ENCODE measurements around the gene ITGAD. TPM values are rescaled to one million over a fixed set of nuclear protein-coding genes. Genes with fewer than 3 reads are reported as not detected.

Gene ITGAD
- total and polyA plus RNA-seq, 11 donors = 0.41 to 0.80 TPM; not detected in 9

GRCh38 chr16:31428638-31429247 is 35.6 kb downstream of the ITGAD start:
- Histone ChIP-seq H3K27ac (peak overlapping the region; percentile 86 to 100 (median 95)), H3K9me3 (no peaks in the 10 kb centered on the region), H3K4me3 (peak overlapping the region in 5 of 12 donors; percentile 59 to 72 (median 63)), H3K36me3 (peaks cover 0 to 10% (median 0%) of the 10 kb centered on the region in 9 donors), H3K27me3 (no peaks in the 10 kb centered on the region), H3K4me1 (peaks cover 0 to 56% (median 13%) of the 10 kb centered on the region in 12 donors)
- DNase-seq (no peak), ATAC-seq (peak in 2 of 4 donors; percentile 25 to 38)
- intact Hi-C loops (cut with DNase I) = loop anchor here in 1 of 10 donors (10.0 kb wide), 1 partner anchor 234 kb away; no protein-coding TSS in a partner anchor
- TF ChIP-seq CTCF (IDR thresholded peaks at IDR 0.05) (no peak), POLR2A (IDR thresholded peaks at IDR 0.05) (no peak)
- 43 to 49% (median 46%) methylated on average over 7 of the region's 7 CpGs for WGBS, 4 donors

GRCh38 chr16:31429314-31429713 is 36.2 kb downstream of the ITGAD start:
- peaks cover 0 to 10% (median 0%) of the 10 kb centered on the region in 9 donors for H3K36me3 ChIP-seq
- peaks cover 0 to 56% (median 13%) of the 10 kb centered on the region in 12 donors for H3K4me1 ChIP-seq
- ATAC-seq = peak; percentile 53 to 81 (median 62)
- TF ChIP-seq CTCF (IDR thresholded peaks at IDR 0.05) (no peak), POLR2A (IDR thresholded peaks at IDR 0.05) (no peak)
- H3K27ac ChIP-seq = peak overlapping the region; percentile 86 to 100 (median 95)
- H3K4me3 ChIP-seq = peak overlapping the region in 2 of 12 donors; percentile 7 to 63
- 8 to 19% (median 10%) methylated on average over 1 of the region's 1 CpG for WGBS, 4 donors
- H3K9me3 ChIP-seq = no peaks in the 10 kb centered on the region
- H3K27me3 ChIP-seq = no peaks in the 10 kb centered on the region
- intact Hi-C loops (cut with DNase I) = loop anchor here in 1 of 10 donors (10.0 kb wide), 1 partner anchor 235 kb away; no protein-coding TSS in a partner anchor
- peak in 4 of 5 donors; percentile 44 to 62 (median 48) for DNase-seq

- no peak for DNase-seq
- Histone ChIP-seq H3K4me1 (peaks cover 0 to 56% (median 13%) of the 10 kb centered on the region in 12 donors), H3K4me3 (no peak overlapping the region), H3K27me3 (no peaks in the 10 kb centered on the region), H3K9me3 (no peaks in the 10 kb centered on the region), H3K27ac (peak overlapping the region; percentile 86 to 100 (median 95)), H3K36me3 (peaks cover 0 to 10% (median 0%) of the 10 kb centered on the region in 9 donors)
- intact Hi-C loops (cut with DNase I) = loop anchor here in 1 of 10 donors (10.0 kb wide), 1 partner anchor 235 kb away; no protein-coding TSS in a partner anchor
- ATAC-seq = peak in 1 of 4 donors; percentile 34
- TF ChIP-seq POLR2A (IDR thresholded peaks at IDR 0.05) (no peak), CTCF (IDR thresholded peaks at IDR 0.05) (no peak)
- whole genome bisulfite sequencing, 4 donors = 57 to 74% (median 64%) methylated on average over 3 of the region's 3 CpGs
Measured at GRCh38 chr16:31429796-31430195, 36.7 kb downstream of the ITGAD start.

GRCh38 chr16:31430380-31431052 is 37.4 kb downstream of the ITGAD start:
- peaks cover 0 to 52% (median 13%) of the 10 kb centered on the region in 12 donors for H3K4me1 ChIP-seq
- ATAC-seq (no peak), DNase-seq (no peak)
- H3K4me3 ChIP-seq = no peak overlapping the region
- TF ChIP-seq CTCF (IDR thresholded peaks at IDR 0.05) = no peak
- TF ChIP-seq POLR2A (IDR thresholded peaks at IDR 0.05) = no peak
- H3K36me3 ChIP-seq = peaks cover 0 to 8% (median 0%) of the 10 kb centered on the region in 9 donors
- H3K27me3 ChIP-seq = no peaks in the 10 kb centered on the region
- H3K9me3 ChIP-seq = no peaks in the 10 kb centered on the region
- intact Hi-C loops (cut with DNase I) = no loop called here
- peak overlapping the region; percentile 86 to 100 (median 95) for H3K27ac ChIP-seq
- 46 to 53% (median 50%) methylated on average over 5 of the region's 5 CpGs for WGBS, 4 donors

All from heart left ventricle (tissue), 16 donors.